M059J (cell line): Measurements from ENCODE around the gene CDH5. TPM values are rescaled to one million over a fixed set of nuclear protein-coding genes. Genes with fewer than 3 reads are reported as not detected.
A peak's percentile ranks its signal among the peaks of the same experiment; 100 is the strongest.

ENCODE experiments used
- DNase-seq: peaks from one replicate; pipeline ENCODE4 v3.0.0-alpha.2; 2012; ENCODE audit warnings: low read depth
- total RNA-seq: library from RNA; depleted of rRNA; stranded (reverse); fragments of >200 nt; shearing (Covaris generic); gene quantifications from 2 replicates; pipeline ENCODE4 v1.2.3, GENCODE V29; 2014

Gene CDH5
- total RNA-seq, 1 experiment from 2014 or later = 0.05 TPM

- no peak for DNase-seq
Measured at GRCh38 chr16:66391726-66392670, 25.5 kb downstream of the CDH5 start.

GRCh38 chr16:66395806-66396555 lies 29.5 kb downstream of the CDH5 start:
- no peak for DNase-seq

- DNase-seq = no peak
Measured at GRCh38 chr16:66397736-66398433, 31.4 kb downstream of the CDH5 start.

GRCh38 chr16:66399031-66399430 lies 32.5 kb downstream of the CDH5 start:
- no peak for DNase-seq

- no peak for DNase-seq
Measured at GRCh38 chr16:66399930-66400329, 33.4 kb downstream of the CDH5 start.

GRCh38 chr16:66400503-66401380 lies 34.3 kb downstream of the CDH5 start:
- DNase-seq = no peak

GRCh38 chr16:66401610-66402009 lies 35.1 kb downstream of the CDH5 start:
- no peak for DNase-seq

GRCh38 chr16:66402166-66402565 lies 35.7 kb downstream of the CDH5 start:
- DNase-seq = no peak

GRCh38 chr16:66402591-66403230 lies 36.2 kb downstream of the CDH5 start:
- no peak for DNase-seq

- no peak for DNase-seq
Measured at GRCh38 chr16:66403531-66404145, 37.1 kb downstream of the CDH5 start.

GRCh38 chr16:66405057-66405783 lies 38.7 kb downstream of the CDH5 start:
- DNase-seq = no peak

- peak; percentile 83 for DNase-seq
Measured at GRCh38 chr16:66406534-66407221, 40.2 kb downstream of the CDH5 start.

- peak; percentile 90 for DNase-seq
Measured at GRCh38 chr16:66408163-66409048, 41.9 kb downstream of the CDH5 start.

GRCh38 chr16:66409156-66409555 lies 42.7 kb downstream of the CDH5 start:
- DNase-seq = peak; percentile 67

- DNase-seq = no peak
Measured at GRCh38 chr16:66412182-66412581, 45.7 kb downstream of the CDH5 start.

GRCh38 chr16:66414891-66415290 lies 48.4 kb downstream of the CDH5 start:
- no peak for DNase-seq

GRCh38 chr16:66416136-66416535 lies 49.6 kb downstream of the CDH5 start:
- peak; percentile 83 for DNase-seq
